ENCODE measurements around the gene F2. TPM values are rescaled to one million over a fixed set of nuclear protein-coding genes. Genes with fewer than 3 reads are reported as not detected.

Gene F2
- total RNA-seq, 6 experiments from 2014 or later = 825 to 1,339 (median 1,089) TPM

GRCh38 chr11:46760429-46761128, 41.6 kb downstream of the F2 start:
- ATAC-seq (no peak), DNase-seq (no peak)
- 96% methylated on average over 4 of the region's 6 CpGs for WGBS (ENCODE audit: insufficient coverage, low coverage, low lambda C conversion rate, missing lambda C conversion rate)
- TF ChIP-seq CTCF (IDR thresholded peaks at IDR 0.05) = no peak
- Histone ChIP-seq H3K27ac (no peak overlapping the region), H3K36me3 (peaks cover 0 to 72% (median 27%) of the 10 kb centered on the region in 4 donors), H3K9me3 (no peaks in the 10 kb centered on the region), H3K27me3 (no peaks in the 10 kb centered on the region), H3K4me3 (no peak overlapping the region), H3K4me1 (no peaks in the 10 kb centered on the region)
- intact Hi-C loops (cut with DNase I) = no loop called here

- WGBS (ENCODE audit: insufficient coverage, low coverage, low lambda C conversion rate, missing lambda C conversion rate) = 95% methylated on average over 3 of the region's 4 CpGs
- ATAC-seq = no peak
Measured at GRCh38 chr11:46761807-46762206, 42.8 kb downstream of the F2 start.

GRCh38 chr11:46762248-46762647, 43.2 kb downstream of the F2 start:
- no peaks in the 10 kb centered on the region for H3K9me3 ChIP-seq
- intact Hi-C loops (cut with DNase I) = no loop called here
- no peak overlapping the region for H3K27ac ChIP-seq
- H3K4me3 ChIP-seq = no peak overlapping the region
- ATAC-seq = no peak
- no peaks in the 10 kb centered on the region for H3K4me1 ChIP-seq
- TF ChIP-seq CTCF (IDR thresholded peaks at IDR 0.05) (no peak), POLR2A (IDR thresholded peaks at IDR 0.05) (no peak)
- no peaks in the 10 kb centered on the region for H3K27me3 ChIP-seq
- DNase-seq = no peak
- peaks cover 0 to 72% (median 27%) of the 10 kb centered on the region in 4 donors for H3K36me3 ChIP-seq

More at GRCh38 chr11:46761807-46762206, 42.8 kb downstream of the F2 start:
- H3K36me3 ChIP-seq = peaks cover 0 to 72% (median 27%) of the 10 kb centered on the region in 4 donors
- no peaks in the 10 kb centered on the region for H3K27me3 ChIP-seq
- H3K9me3 ChIP-seq = no peaks in the 10 kb centered on the region
- no peaks in the 10 kb centered on the region for H3K4me1 ChIP-seq
- no peak for DNase-seq
- no peak overlapping the region for H3K27ac ChIP-seq
- TF ChIP-seq CTCF (IDR thresholded peaks at IDR 0.05) (no peak), POLR2A (IDR thresholded peaks at IDR 0.05) (no peak)
- H3K4me3 ChIP-seq = no peak overlapping the region
- intact Hi-C loops (cut with DNase I) = no loop called here

- Histone ChIP-seq H3K9me3 (no peaks in the 10 kb centered on the region), H3K4me1 (no peaks in the 10 kb centered on the region), H3K36me3 (peaks cover 0 to 64% (median 25%) of the 10 kb centered on the region in 4 donors), H3K27me3 (no peaks in the 10 kb centered on the region), H3K27ac (no peak overlapping the region), H3K4me3 (no peak overlapping the region)
- WGBS (ENCODE audit: insufficient coverage, low coverage, low lambda C conversion rate, missing lambda C conversion rate) = 90% methylated on average over 2 of the region's 2 CpGs
- TF ChIP-seq CTCF (IDR thresholded peaks at IDR 0.05) (no peak), POLR2A (IDR thresholded peaks at IDR 0.05) (no peak)
- intact Hi-C loops (cut with DNase I) = no loop called here
- no peak for DNase-seq
- no peak for ATAC-seq
Measured at GRCh38 chr11:46766656-46767055, 47.6 kb downstream of the F2 start.
